ENCODE results near the gene SDK1.

Gene SDK1

DNA sequence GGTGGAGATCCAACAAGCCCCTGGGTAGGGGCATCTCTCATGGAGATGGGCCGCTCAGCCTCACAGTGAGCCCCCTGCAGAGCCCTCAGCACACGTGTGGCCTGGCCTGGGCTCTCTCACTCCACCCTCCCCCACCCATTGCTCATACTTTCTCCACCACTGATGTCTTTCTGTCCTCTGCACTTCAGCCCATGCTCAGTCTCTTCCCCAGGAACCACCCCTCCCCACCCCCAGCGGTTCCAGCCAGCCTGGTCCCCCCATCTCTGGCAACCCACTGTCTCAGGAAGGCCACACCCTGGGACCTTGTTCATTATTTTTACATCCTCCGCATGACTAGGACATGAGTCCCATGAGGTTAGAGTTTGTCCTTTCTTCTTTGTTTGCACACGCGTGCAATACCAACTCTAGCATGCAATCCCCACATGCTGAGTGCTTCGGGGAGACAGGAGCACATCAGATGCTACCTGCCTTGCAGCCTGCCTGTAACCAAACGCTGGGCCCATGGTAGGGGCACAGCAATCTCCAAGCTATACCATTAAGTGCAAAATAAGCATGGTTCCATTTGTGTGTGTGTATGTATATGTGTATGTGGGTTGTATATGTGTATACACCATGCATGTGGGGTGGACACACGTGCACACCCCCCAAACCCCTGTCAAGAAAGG, 972.6 kb downstream of the SDK1 start:
- H3K9me3 Mint-ChIP-seq = peaks cover 5% of the 10 kb centered on the region
- H3K4me1 Mint-ChIP-seq (ENCODE audit: low read depth) = no peaks in the 10 kb centered on the region
- no peak overlapping the region for H3K27ac Mint-ChIP-seq
- DNase-seq = no peak
- no peaks in the 10 kb centered on the region for H3K36me3 Mint-ChIP-seq (ENCODE audit: low read depth)
- no peaks in the 10 kb centered on the region for H3K27me3 Mint-ChIP-seq
- H3K4me3 Mint-ChIP-seq = no peak overlapping the region

DNA sequence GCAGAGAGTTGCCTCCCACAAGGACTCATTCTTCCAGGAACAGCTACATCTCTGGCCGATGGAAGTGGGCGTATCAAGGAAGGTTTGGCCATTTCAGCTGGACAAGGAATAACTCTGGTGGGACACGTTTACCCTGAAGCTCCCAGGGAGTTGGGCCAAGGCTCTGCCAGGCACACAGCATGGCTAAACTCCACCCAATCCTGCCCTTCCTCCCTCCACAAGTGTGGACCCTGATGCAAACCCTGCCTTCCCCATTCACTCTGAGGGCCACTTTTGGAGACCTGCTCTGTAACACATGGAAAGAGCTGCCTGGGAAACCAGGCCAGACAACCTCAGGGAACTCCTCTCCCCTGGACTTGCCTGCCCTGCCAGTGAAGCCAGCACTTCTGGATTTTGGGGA, 973.2 kb downstream of the SDK1 start:
- H3K9me3 Mint-ChIP-seq = peaks cover 5% of the 10 kb centered on the region
- H3K27me3 Mint-ChIP-seq = no peaks in the 10 kb centered on the region
- H3K4me3 Mint-ChIP-seq = no peak overlapping the region
- no peaks in the 10 kb centered on the region for H3K4me1 Mint-ChIP-seq (ENCODE audit: low read depth)
- H3K27ac Mint-ChIP-seq = no peak overlapping the region
- DNase-seq = no peak
- no peaks in the 10 kb centered on the region for H3K36me3 Mint-ChIP-seq (ENCODE audit: low read depth)

DNA sequence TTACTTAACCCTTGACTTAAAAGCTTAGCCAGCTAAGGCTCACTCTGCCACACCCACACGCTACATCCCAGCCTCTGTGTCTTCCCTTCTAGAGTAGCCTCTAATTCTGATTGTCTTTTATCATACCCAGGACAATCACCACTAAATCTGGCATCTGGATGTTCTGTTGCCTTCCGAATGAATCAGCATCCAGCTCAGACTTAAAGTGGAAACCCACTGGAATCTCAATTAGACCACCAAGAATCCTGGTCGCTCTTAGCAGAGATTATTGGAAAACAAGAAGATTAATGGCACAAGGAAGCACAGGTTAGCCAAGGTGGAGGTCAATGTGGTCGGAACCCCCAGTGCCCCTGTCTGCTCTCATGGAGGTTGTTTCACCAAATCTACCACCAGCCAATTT, 976.9 kb downstream of the SDK1 start:
- Mint-ChIP-seq H3K4me1 (ENCODE audit: low read depth) (no peaks in the 10 kb centered on the region), H3K27ac (no peak overlapping the region), H3K4me3 (no peak overlapping the region), H3K9me3 (peaks cover 5% of the 10 kb centered on the region), H3K36me3 (ENCODE audit: low read depth) (no peaks in the 10 kb centered on the region), H3K27me3 (no peaks in the 10 kb centered on the region)
- no peak for DNase-seq

DNA sequence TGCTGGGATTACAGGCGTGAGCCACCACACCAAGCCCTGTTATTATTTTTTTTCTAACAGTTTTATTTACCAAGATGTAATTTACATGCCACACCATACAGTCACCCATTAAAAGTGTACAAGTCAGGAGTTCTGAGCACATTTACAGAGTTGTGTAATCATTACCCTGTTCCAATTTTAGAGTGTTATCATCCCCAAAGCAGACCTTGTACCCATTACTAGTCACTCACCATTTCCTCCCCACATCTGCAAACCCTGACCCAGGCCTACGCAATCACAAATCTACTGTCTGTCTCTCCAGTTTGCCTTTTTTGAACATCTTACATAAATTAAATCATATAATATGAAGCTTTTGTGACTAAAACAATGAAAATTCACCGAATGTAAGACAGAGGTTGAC, 978.2 kb downstream of the SDK1 start:
- Mint-ChIP-seq H3K36me3 (ENCODE audit: low read depth) (no peaks in the 10 kb centered on the region), H3K4me3 (no peak overlapping the region), H3K4me1 (ENCODE audit: low read depth) (no peaks in the 10 kb centered on the region), H3K27ac (no peak overlapping the region), H3K9me3 (peaks cover 5% of the 10 kb centered on the region), H3K27me3 (no peaks in the 10 kb centered on the region)
- no peak for DNase-seq

DNA sequence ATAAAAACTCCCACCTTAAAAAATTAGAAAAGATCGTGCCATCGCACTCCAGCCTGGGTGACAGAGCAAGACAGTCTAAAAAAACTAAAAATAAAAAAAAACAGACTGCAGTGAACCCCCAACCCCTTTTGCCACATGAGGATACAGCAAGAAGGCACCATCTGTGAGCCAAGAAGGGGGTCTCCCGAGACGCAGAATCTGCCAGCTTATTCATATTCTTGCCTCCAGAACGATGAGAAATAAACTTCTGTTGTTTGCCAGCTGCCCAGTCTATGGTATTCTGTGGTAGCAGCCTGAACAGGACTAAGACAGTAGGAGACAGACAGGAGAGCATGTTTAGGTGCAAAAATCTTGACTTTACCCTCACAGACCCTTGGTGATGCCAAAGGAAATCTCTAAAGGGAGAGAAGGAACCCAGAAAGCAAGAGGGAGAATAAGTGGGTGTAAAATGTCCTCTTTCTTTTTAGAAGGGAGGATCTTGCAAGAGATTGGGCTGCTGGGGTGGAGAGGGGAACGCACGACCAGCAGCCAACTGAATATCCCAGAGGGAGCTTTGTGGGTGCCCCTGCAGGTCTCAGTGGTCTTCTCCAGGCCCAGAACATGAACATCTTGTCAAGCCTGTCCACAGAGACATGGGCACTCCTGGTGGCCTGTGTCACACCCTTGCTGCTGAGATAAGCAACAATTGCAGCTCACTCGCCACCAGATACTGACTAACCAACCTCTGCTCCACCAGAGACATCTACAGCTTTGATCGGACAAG, 980.4 kb downstream of the SDK1 start:
- no peaks in the 10 kb centered on the region for H3K4me1 Mint-ChIP-seq (ENCODE audit: low read depth)
- DNase-seq = no peak
- H3K27ac Mint-ChIP-seq = no peak overlapping the region
- no peaks in the 10 kb centered on the region for H3K9me3 Mint-ChIP-seq
- H3K27me3 Mint-ChIP-seq = no peaks in the 10 kb centered on the region
- H3K36me3 Mint-ChIP-seq (ENCODE audit: low read depth) = no peaks in the 10 kb centered on the region
- no peak overlapping the region for H3K4me3 Mint-ChIP-seq

DNA sequence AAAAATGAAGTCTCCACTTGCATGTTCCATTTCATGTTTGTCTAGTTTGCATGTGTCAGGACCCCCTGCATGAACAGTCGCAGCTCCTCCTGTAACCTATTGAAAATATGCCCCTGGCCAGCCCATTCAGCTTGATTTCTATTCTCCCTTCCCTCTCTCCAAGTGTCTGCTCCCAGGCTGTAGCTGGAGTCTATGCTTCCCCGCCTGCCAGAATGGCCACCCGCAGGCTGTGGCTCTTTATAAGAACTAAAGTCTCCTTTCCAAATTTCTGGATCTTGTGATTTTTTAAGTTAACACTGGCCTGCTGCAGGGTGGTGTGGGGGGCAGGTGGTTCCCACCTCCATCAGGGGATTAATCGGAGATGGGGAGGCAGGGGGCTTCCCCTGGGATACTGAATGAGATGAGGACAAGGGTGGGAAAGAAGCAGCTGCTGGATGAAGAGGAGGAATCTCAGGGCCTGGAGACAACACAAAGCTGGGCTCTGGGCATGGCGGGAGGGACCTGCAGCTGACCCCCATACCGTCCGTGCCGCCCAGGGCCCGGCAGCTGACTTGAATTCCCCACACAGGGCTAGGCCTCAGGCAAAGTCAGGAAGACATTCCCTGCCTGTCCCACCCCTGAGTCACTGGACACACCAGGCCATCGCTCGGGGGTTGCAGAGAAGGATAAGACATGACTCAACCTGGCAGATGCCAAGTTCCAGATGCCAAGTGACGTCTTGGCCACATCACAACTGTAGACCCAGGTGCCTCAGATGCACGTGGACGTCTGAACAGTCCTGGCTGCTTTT, 981.6 kb downstream of the SDK1 start:
- Mint-ChIP-seq H3K4me3 (no peak overlapping the region), H3K9me3 (no peaks in the 10 kb centered on the region), H3K27me3 (no peaks in the 10 kb centered on the region), H3K4me1 (ENCODE audit: low read depth) (no peaks in the 10 kb centered on the region), H3K36me3 (ENCODE audit: low read depth) (no peaks in the 10 kb centered on the region), H3K27ac (no peak overlapping the region)
- no peak for DNase-seq

DNA sequence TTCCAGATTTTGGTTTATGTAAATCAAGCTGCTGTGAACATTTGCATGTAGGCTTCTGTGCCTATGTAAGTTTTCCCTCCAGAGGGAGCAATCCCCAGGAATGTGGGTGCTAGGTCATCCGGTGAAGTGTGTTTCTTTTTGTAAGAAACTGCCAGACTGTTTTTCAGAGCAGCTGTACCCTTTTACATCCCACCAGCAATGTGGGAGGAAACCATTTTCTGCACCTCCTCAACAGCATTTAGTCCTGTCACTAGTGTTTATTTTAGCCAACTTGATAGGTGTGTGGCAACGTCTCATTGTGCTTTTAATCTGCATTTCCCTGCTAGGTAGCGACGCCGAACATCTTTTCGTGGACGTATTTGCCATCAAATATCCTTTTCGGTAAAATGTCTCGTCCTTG, 985.3 kb downstream of the SDK1 start:
- DNase-seq = no peak
- H3K9me3 Mint-ChIP-seq = peaks cover 1% of the 10 kb centered on the region
- H3K27ac Mint-ChIP-seq = no peak overlapping the region
- no peak overlapping the region for H3K4me3 Mint-ChIP-seq
- no peaks in the 10 kb centered on the region for H3K4me1 Mint-ChIP-seq (ENCODE audit: low read depth)
- peaks cover 15% of the 10 kb centered on the region for H3K27me3 Mint-ChIP-seq
- H3K36me3 Mint-ChIP-seq (ENCODE audit: low read depth) = no peaks in the 10 kb centered on the region

DNA sequence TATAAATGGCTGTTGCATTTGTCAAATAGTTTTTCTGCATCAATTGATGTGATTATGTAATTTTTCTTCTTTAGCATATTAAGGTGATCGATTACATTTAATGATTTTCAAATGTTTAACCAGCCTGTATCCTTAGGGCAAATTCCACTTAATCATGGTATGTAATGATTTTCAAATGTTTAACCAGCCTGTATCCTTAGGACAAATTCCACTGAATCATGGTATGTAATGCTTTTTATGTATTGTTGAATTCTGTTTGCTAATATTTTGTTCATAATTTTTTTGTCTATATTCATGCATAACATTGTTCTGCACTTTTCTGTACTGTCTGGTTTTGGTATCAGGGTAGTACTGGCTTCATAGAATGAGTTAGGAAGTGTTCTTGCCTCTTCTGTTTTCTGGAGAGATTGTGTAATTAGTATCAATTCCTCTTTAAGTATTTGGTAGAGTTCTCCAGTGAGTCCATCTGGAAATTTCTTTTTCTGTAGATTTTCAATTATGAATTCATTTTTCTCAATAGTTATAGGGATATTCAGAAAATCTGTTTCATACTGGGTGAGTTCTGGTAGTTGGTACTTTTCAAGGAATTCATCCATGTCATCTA, 987.8 kb downstream of the SDK1 start:
- Mint-ChIP-seq H3K27ac (no peak overlapping the region), H3K27me3 (peaks cover 22% of the 10 kb centered on the region), H3K4me3 (no peak overlapping the region), H3K36me3 (ENCODE audit: low read depth) (no peaks in the 10 kb centered on the region), H3K9me3 (peaks cover 14% of the 10 kb centered on the region), H3K4me1 (ENCODE audit: low read depth) (no peaks in the 10 kb centered on the region)
- DNase-seq = no peak

DNA sequence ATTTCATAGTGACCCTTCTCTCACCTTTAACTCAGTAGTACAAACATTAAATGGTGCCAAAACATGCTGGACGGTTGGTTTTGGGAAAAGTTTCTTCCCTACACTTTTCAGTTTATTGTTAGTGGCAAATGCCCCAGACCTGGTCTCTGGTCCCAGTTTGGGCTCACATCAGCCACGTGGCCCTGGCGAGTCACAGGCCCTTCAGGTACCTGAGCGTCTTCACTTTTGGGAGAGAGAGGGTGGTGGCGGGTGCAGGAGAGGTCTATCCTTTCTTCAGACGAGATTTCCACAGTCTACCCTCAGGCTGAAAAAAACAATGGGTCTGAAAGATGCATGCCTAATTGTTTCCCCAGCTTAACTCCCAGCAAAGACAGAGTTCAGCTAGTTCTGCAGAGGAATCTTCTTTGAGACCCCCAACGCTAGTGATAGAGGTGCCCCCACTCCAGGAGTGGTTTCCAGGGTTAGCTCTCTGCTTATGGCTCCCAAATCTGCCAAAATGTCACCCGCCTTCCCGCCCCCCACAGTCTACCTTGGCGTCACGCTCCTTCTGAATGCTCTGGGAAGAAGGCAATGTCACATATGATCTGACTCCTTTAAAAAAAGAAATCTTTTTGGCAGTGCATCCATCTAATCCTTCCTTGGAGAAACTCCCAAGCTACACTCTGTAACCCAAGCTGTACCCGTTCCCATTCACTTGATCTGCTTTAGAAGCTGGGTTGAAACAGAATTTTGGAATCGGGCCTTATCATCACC, 996.3 kb downstream of the SDK1 start:
- DNase-seq = no peak
- Mint-ChIP-seq H3K27ac (no peak overlapping the region), H3K36me3 (ENCODE audit: low read depth) (no peaks in the 10 kb centered on the region), H3K4me1 (ENCODE audit: low read depth) (no peaks in the 10 kb centered on the region), H3K27me3 (peaks cover 19% of the 10 kb centered on the region), H3K4me3 (no peak overlapping the region), H3K9me3 (peaks cover 22% of the 10 kb centered on the region)

DNA sequence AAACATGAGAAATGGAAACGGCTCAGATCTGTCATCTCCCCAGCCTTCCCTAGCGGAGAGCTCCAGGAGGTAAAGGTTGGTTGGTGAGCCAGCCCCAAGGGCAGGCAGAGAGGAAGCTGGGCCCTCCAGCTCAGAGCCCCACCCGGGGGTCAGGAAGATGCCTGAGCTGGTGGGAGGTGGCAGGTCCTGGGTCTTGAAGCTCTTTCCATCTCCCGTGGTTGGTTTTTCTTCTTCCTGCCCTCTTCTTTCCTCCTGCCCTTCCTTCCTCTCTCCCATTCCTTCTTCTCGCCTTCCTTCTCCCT, 996.8 kb downstream of the SDK1 start:
- no peak for DNase-seq
- Mint-ChIP-seq H3K27me3 (peaks cover 19% of the 10 kb centered on the region), H3K4me1 (ENCODE audit: low read depth) (no peaks in the 10 kb centered on the region), H3K4me3 (no peak overlapping the region), H3K9me3 (peaks cover 19% of the 10 kb centered on the region), H3K27ac (no peak overlapping the region), H3K36me3 (ENCODE audit: low read depth) (no peaks in the 10 kb centered on the region)

DNA sequence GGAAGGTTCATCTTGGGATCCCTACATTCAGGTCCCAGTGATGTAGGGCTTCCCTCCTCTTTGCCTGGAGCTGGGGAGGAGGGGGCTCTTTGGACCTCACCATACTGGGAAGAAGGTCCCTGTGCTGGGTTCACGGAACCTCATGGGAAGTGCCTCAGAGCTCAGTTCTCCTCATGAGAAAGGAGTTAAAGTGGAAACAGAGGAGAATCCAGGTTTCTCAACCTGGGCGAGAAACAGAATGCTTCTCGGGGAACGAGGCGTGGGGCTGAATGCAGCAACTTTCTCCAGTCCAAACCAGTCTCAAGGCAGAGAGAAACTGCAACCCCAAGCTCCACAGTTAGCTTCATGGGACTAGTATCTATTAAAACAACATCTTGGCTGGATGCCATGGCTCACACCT, 998.4 kb downstream of the SDK1 start:
- H3K27me3 Mint-ChIP-seq = peaks cover 19% of the 10 kb centered on the region
- peaks cover 12% of the 10 kb centered on the region for H3K9me3 Mint-ChIP-seq
- no peak overlapping the region for H3K4me3 Mint-ChIP-seq
- DNase-seq = no peak
- H3K36me3 Mint-ChIP-seq (ENCODE audit: low read depth) = no peaks in the 10 kb centered on the region
- no peak overlapping the region for H3K27ac Mint-ChIP-seq
- H3K4me1 Mint-ChIP-seq (ENCODE audit: low read depth) = no peaks in the 10 kb centered on the region

DNA sequence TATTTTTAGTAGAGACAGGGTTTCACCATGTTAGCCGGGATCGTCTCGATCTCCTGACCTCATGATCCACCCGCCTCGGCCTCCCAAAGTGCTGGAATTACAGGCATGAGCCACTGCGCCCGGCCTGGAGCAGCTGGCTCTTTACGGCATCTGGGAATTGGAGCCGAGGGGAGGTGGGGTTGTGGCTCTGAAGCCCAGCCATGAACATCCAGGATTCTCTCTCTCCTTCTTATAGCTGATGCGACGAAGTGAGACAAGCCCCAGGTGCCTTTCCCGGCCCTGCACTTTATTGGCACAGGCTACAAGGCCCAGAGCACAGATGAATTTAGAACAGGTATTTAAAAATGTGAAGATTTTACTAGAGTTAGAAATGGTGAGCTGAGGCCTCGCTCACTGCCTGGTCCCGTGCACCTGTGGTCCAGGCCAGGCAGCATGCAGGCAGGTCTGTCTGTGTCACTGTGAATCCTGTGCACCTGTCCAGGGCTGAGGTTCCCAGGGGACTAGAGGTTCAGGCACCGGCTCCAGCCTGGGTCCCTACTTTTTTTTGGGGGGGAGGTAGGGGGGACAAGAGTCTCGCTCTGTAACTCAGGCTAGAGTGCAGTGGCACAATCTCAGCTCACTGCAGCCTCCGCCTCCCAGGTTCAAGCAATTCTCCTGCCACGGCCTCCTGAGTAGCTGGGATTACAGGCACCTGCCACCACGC, 1001.3 kb downstream of the SDK1 start:
- H3K27me3 Mint-ChIP-seq = peaks cover 8% of the 10 kb centered on the region
- H3K36me3 Mint-ChIP-seq (ENCODE audit: low read depth) = no peaks in the 10 kb centered on the region
- no peak overlapping the region for H3K27ac Mint-ChIP-seq
- DNase-seq = no peak
- no peak overlapping the region for H3K4me3 Mint-ChIP-seq
- no peaks in the 10 kb centered on the region for H3K9me3 Mint-ChIP-seq
- H3K4me1 Mint-ChIP-seq (ENCODE audit: low read depth) = no peaks in the 10 kb centered on the region

DNA sequence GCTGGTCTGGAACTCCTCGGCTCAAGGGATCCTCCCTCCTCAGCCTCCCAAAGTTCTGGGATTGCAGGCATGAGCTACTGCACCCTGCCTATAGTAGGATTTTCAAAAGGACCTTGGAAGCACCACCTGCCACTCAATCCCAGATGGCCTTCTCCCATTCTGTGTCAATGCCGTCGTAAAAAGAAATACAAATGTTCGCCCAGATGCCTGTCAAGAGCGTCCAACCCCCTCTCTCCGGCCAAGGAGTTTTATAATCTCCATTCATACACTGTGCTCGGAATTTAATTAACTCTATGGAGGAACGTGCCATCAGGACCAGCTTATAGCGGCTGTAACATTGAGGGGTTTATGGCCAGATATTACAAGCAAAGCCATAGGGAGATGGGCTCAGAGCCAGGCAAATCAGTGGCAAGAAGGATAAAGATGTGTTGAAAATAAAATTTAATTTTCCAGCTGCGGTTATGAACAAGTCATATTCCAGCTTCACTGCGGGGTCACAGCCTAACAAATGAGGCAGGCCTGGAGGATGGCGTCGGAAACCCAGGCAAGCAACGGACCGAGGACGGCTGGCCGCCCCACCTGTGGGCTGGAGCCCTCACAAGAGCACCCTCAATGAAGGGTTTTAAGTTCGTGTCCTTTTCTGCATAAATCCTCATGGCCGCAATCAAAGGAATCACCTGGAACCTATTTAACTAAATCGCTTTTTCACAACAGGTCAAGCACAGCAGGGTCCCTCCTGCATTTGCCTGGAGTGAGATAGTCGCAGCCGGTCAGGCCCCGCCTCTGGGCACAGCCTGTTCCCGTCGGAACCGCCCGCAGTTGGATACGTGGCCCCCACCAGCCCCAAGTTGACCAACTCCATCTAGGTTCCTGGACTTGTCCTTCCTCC, 1006.5 kb downstream of the SDK1 start:
- Mint-ChIP-seq H3K9me3 (no peaks in the 10 kb centered on the region), H3K27me3 (peaks cover 3% of the 10 kb centered on the region), H3K4me1 (ENCODE audit: low read depth) (no peaks in the 10 kb centered on the region), H3K36me3 (ENCODE audit: low read depth) (no peaks in the 10 kb centered on the region), H3K27ac (no peak overlapping the region), H3K4me3 (no peak overlapping the region)
- DNase-seq = no peak
